ENCODE results near the gene AKAP17A. TPM values are rescaled to one million over a fixed set of nuclear protein-coding genes. Genes with fewer than 3 reads are reported as not detected.
"Not testable (repeated sequence)": the region's sequence is repeated elsewhere in the genome, so short reads cannot be mapped to it uniquely, and the experiment has no call there.

The AKAP17A gene
- total and polyA plus RNA-seq, 2 donors, result 25.0 to 105 TPM

GRCh38 chrX:1555370-1555769, 36.0 kb upstream of the AKAP17A start:
- no peaks in the 10 kb centered on the region for H3K36me3 ChIP-seq (ENCODE audit: control insufficient read depth in 2 of 2, insufficient read depth in 2 of 2, low read length in 1 of 2)
- 93% methylated on average over 6 of the region's 6 CpGs for WGBS
- H3K27me3 ChIP-seq (ENCODE audit: control insufficient read depth in 2 of 2, insufficient read depth in 1 of 2, low read length in 1 of 2), result no peaks in the 10 kb centered on the region
- H3K9me3 ChIP-seq (ENCODE audit: control insufficient read depth in 2 of 2, insufficient read depth in 1 of 2, low read length in 1 of 2), result peaks cover 0 to 2% of the 10 kb centered on the region in 2 donors
- H3K4me3 ChIP-seq (ENCODE audit: low read length in 2 of 2), result no peak overlapping the region
- H3K27ac ChIP-seq (ENCODE audit: low read depth in 1 of 2, low read length in 1 of 2), result peak overlapping the region in 1 of 2 donors; percentile 51
- H3K4me1 ChIP-seq (ENCODE audit: control insufficient read depth in 2 of 2, insufficient read depth in 2 of 2, low read length in 2 of 2), result peaks cover 0 to 8% of the 10 kb centered on the region in 2 donors
- no peak for DNase-seq (ENCODE audit: low read depth in 6 of 9, low spot score in 9 of 9)

- H3K4me1 ChIP-seq (ENCODE audit: control insufficient read depth in 2 of 2, insufficient read depth in 2 of 2, low read length in 2 of 2); H3K4me3 ChIP-seq (ENCODE audit: low read length in 2 of 2); H3K27me3 ChIP-seq (ENCODE audit: control insufficient read depth in 2 of 2, insufficient read depth in 1 of 2, low read length in 1 of 2); H3K9me3 ChIP-seq (ENCODE audit: control insufficient read depth in 2 of 2, insufficient read depth in 1 of 2, low read length in 1 of 2); DNase-seq (ENCODE audit: low read depth in 6 of 9, low spot score in 9 of 9); H3K36me3 ChIP-seq (ENCODE audit: control insufficient read depth in 2 of 2, insufficient read depth in 2 of 2, low read length in 1 of 2); H3K27ac ChIP-seq (ENCODE audit: low read depth in 1 of 2, low read length in 1 of 2): not testable (repeated sequence)
These were observed 34.0 kb upstream of the AKAP17A start for GRCh38 chrX:1557442-1557841.

- no peak for DNase-seq (ENCODE audit: low read depth in 6 of 9, low spot score in 9 of 9)
- peaks cover 0 to 8% of the 10 kb centered on the region in 2 donors for H3K4me1 ChIP-seq (ENCODE audit: control insufficient read depth in 2 of 2, insufficient read depth in 2 of 2, low read length in 2 of 2)
- H3K4me3 ChIP-seq (ENCODE audit: low read length in 2 of 2), result no peak overlapping the region
- H3K27me3 ChIP-seq (ENCODE audit: control insufficient read depth in 2 of 2, insufficient read depth in 1 of 2, low read length in 1 of 2), result no peaks in the 10 kb centered on the region
- 91% methylated on average over 13 of the region's 13 CpGs for WGBS
- peaks cover 0 to 2% of the 10 kb centered on the region in 2 donors for H3K9me3 ChIP-seq (ENCODE audit: control insufficient read depth in 2 of 2, insufficient read depth in 1 of 2, low read length in 1 of 2)
- no peak overlapping the region for H3K27ac ChIP-seq (ENCODE audit: low read depth in 1 of 2, low read length in 1 of 2)
- no peaks in the 10 kb centered on the region for H3K36me3 ChIP-seq (ENCODE audit: control insufficient read depth in 2 of 2, insufficient read depth in 2 of 2, low read length in 1 of 2)
These were observed 32.5 kb upstream of the AKAP17A start for GRCh38 chrX:1558761-1559468.

DNA sequence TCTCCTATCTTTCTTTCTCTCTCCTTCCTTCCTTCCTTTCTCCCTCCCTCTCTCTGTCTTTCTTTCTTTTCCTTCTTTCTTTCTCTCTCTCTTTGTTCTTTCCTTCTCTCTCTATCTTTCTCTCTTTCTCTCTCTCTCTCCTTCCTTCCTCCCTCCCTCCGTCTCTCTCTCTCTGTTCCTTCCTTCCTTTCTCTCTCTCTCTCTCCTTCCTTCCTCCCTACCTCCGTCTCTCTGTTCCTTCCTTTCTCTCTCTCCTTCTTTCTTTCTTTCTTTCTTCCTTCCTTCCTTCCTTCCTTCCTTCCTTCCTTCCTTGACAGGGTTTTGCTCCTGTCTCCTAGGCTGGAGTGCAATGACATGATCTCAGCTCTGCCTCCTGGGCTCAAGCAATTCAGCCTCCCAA, 30.2 kb upstream of the AKAP17A start:
- Histone ChIP-seq H3K27me3 (ENCODE audit: control insufficient read depth in 2 of 2, insufficient read depth in 1 of 2, low read length in 1 of 2) (no peaks in the 10 kb centered on the region), H3K27ac (ENCODE audit: low read depth in 1 of 2, low read length in 1 of 2) (no peak overlapping the region), H3K9me3 (ENCODE audit: control insufficient read depth in 2 of 2, insufficient read depth in 1 of 2, low read length in 1 of 2) (no peaks in the 10 kb centered on the region), H3K4me1 (ENCODE audit: control insufficient read depth in 2 of 2, insufficient read depth in 2 of 2, low read length in 2 of 2) (no peaks in the 10 kb centered on the region), H3K36me3 (ENCODE audit: control insufficient read depth in 2 of 2, insufficient read depth in 2 of 2, low read length in 1 of 2) (no peaks in the 10 kb centered on the region), H3K4me3 (ENCODE audit: low read length in 2 of 2) (no peak overlapping the region)
- no peak for DNase-seq (ENCODE audit: low read depth in 6 of 9, low spot score in 9 of 9)
- WGBS, result 80% methylated on average over 2 of the region's 2 CpGs

GRCh38 chrX:1564077-1564476, 27.3 kb upstream of the AKAP17A start:
- H3K4me3 ChIP-seq (ENCODE audit: low read length in 2 of 2); H3K9me3 ChIP-seq (ENCODE audit: control insufficient read depth in 2 of 2, insufficient read depth in 1 of 2, low read length in 1 of 2); DNase-seq (ENCODE audit: low read depth in 6 of 9, low spot score in 9 of 9); H3K36me3 ChIP-seq (ENCODE audit: control insufficient read depth in 2 of 2, insufficient read depth in 2 of 2, low read length in 1 of 2); H3K4me1 ChIP-seq (ENCODE audit: control insufficient read depth in 2 of 2, insufficient read depth in 2 of 2, low read length in 2 of 2); H3K27ac ChIP-seq (ENCODE audit: low read depth in 1 of 2, low read length in 1 of 2); H3K27me3 ChIP-seq (ENCODE audit: control insufficient read depth in 2 of 2, insufficient read depth in 1 of 2, low read length in 1 of 2): not testable (repeated sequence)
- WGBS, result 94% methylated on average over 7 of the region's 7 CpGs

GRCh38 chrX:1564750-1565683, 26.4 kb upstream of the AKAP17A start:
- no peaks in the 10 kb centered on the region for H3K36me3 ChIP-seq (ENCODE audit: control insufficient read depth in 2 of 2, insufficient read depth in 2 of 2, low read length in 1 of 2)
- H3K27me3 ChIP-seq (ENCODE audit: control insufficient read depth in 2 of 2, insufficient read depth in 1 of 2, low read length in 1 of 2), result no peaks in the 10 kb centered on the region
- H3K4me1 ChIP-seq (ENCODE audit: control insufficient read depth in 2 of 2, insufficient read depth in 2 of 2, low read length in 2 of 2), result no peaks in the 10 kb centered on the region
- no peak overlapping the region for H3K27ac ChIP-seq (ENCODE audit: low read depth in 1 of 2, low read length in 1 of 2)
- no peaks in the 10 kb centered on the region for H3K9me3 ChIP-seq (ENCODE audit: control insufficient read depth in 2 of 2, insufficient read depth in 1 of 2, low read length in 1 of 2)
- DNase-seq (ENCODE audit: low read depth in 6 of 9, low spot score in 9 of 9), result no peak
- WGBS, result 62% methylated on average over 10 of the region's 10 CpGs
- no peak overlapping the region for H3K4me3 ChIP-seq (ENCODE audit: low read length in 2 of 2)

- 97% methylated on average over 19 of the region's 19 CpGs for WGBS
- not testable (repeated sequence) for H3K27ac ChIP-seq (ENCODE audit: low read depth in 1 of 2, low read length in 1 of 2); DNase-seq (ENCODE audit: low read depth in 6 of 9, low spot score in 9 of 9); H3K4me3 ChIP-seq (ENCODE audit: low read length in 2 of 2); H3K9me3 ChIP-seq (ENCODE audit: control insufficient read depth in 2 of 2, insufficient read depth in 1 of 2, low read length in 1 of 2); H3K27me3 ChIP-seq (ENCODE audit: control insufficient read depth in 2 of 2, insufficient read depth in 1 of 2, low read length in 1 of 2); H3K36me3 ChIP-seq (ENCODE audit: control insufficient read depth in 2 of 2, insufficient read depth in 2 of 2, low read length in 1 of 2)
- H3K4me1 ChIP-seq (ENCODE audit: control insufficient read depth in 2 of 2, insufficient read depth in 2 of 2, low read length in 2 of 2), result peaks cover 15 to 22% of the 10 kb centered on the region in 2 donors
These were observed 17.2 kb upstream of the AKAP17A start for GRCh38 chrX:1574181-1574580.

DNA sequence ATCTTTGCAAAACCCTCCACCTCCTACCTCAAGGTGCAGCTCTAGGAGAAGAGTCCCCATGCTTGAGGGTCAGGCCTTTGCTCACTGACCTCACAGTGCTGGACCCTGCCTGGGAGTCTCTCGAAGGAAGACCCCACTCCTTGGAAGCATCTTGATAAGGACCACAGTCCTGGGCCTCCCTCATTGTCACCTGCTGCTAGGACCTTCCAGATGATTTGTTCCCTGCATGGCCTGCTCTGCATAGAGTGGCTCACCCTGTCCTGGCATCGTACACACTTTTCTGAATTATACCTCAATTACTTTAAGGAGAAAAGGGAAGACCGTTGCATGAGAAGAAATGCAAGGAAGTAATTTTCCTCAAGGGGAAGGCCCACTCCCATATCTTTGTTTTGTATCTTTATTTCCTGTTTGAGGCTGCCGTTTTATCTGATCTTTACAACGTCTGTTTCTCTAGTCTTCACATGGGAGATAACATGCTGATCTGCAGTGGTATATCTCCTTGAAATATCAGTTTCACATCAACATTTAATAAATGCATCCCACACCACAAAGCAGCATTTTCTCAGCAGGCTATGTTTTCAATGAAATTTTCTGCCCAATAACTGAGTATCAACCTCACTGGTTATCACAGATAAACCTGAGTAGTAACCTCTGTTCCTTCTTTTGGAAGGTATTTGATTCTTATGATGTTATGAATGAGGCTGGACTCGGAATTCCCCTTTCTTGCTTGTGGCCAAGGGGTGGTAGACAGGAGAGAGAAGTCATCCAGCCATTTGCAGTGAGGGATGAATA, 15.0 kb upstream of the AKAP17A start:
- Histone ChIP-seq H3K27me3 (ENCODE audit: control insufficient read depth in 2 of 2, insufficient read depth in 1 of 2, low read length in 1 of 2) (no peaks in the 10 kb centered on the region), H3K36me3 (ENCODE audit: control insufficient read depth in 2 of 2, insufficient read depth in 2 of 2, low read length in 1 of 2) (no peaks in the 10 kb centered on the region), H3K4me1 (ENCODE audit: control insufficient read depth in 2 of 2, insufficient read depth in 2 of 2, low read length in 2 of 2) (peaks cover 7 to 11% of the 10 kb centered on the region in 2 donors), H3K27ac (ENCODE audit: low read depth in 1 of 2, low read length in 1 of 2) (peak overlapping the region in 1 of 2 donors; percentile 50), H3K9me3 (ENCODE audit: control insufficient read depth in 2 of 2, insufficient read depth in 1 of 2, low read length in 1 of 2) (peaks cover 0 to 1% of the 10 kb centered on the region in 2 donors), H3K4me3 (ENCODE audit: low read length in 2 of 2) (no peak overlapping the region)
- WGBS, result 34% methylated on average over 6 of the region's 6 CpGs
- peak in 1 of 9 donors; percentile 34 for DNase-seq (ENCODE audit: low read depth in 6 of 9, low spot score in 9 of 9)
